Keratinocyte (primary cell): ENCODE data around the gene GASK1A.

ENCODE experiments used
- CTCF ChIP-seq, 3 experiments: IDR thresholded peaks in 1 of 3; conservative IDR thresholded peaks in 1 of 3; optimal IDR thresholded peaks in 1 of 3; 2 replicates in 2 of 3; 3 replicates in 1 of 3; pipeline versions ENCODE3 to v1.5.1; 2011; ENCODE audit warnings: low read length in 3 of 3, mild to moderate bottlenecking in 3 of 3, moderate library complexity in 2 of 3, control low read depth in 1 of 3, inconsistent platforms in 1 of 3; ENCODE audit not compliant: insufficient read depth in 2 of 3; ENCODE audit errors: extremely low read depth in 1 of 3
- EZH2 ChIP-seq: IDR thresholded peaks from one replicate; pipeline ENCODE4 v1.6.1; 2012; ENCODE audit warnings: inconsistent platforms, mild to moderate bottlenecking, low read length, moderate library complexity

DNA sequence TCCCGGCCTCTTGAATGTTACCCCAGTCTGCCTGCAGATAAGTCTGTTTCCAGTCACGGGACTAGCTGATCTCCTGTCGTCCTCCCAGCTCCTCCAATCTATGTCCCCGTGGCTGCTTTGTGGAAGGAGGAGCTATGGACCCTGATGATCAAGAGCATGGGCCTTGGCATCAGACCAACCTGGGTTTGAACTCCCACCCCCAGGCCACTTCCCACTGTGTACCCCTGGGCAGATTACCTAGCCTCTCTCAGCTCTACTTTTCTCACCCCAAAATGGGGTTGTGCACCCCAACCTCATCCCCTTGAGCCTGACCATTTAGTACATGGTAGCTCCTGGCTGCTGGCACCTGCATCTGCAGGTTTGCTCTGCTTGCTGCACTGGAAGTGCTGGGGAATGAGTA, 55.8 kb downstream of the GASK1A start:
- TF ChIP-seq CTCF (optimal IDR thresholded peaks at IDR 0.05 in 1 of 3, IDR thresholded peaks at IDR 0.05 in 1 of 3, conservative IDR thresholded peaks at IDR 0.05 in 1 of 3; ENCODE audit: extremely low read depth in 1 of 3, insufficient read depth in 2 of 3, low read length in 3 of 3) (no peak), EZH2 (no peak)
